ENCODE measurements around the gene HEATR5B. TPM values are rescaled to one million over a fixed set of nuclear protein-coding genes. Genes with fewer than 3 reads are reported as not detected.

The HEATR5B gene
- total RNA-seq, 1 experiment from 2014 or later, result 13.1 TPM

DNA sequence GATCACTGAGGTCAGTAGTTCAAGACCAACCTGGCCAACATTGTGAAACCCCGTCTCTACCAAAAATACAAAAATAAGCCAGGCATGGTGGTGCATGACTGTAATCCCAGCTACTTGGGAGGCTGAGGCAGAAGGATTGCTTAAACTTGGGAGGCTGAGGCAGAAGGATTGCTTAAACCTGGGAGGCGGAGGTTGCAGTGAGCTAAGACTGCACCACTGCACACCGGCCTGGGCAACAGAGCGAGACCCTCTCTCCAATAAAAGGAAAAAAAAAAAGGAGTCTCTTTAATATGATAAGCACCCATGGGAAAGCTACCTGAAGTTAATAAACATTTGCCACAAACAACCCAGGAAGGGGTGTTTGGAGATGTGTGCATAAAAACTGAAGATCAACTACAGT, 120.4 kb downstream of the HEATR5B start:
- intact Hi-C loops (cut with micrococcal nuclease; ENCODE audit: unreplicated experiment), result no loop called here
- no peak overlapping the region for H3K4me3 Mint-ChIP-seq (ENCODE audit: low read depth, unreplicated experiment)

DNA sequence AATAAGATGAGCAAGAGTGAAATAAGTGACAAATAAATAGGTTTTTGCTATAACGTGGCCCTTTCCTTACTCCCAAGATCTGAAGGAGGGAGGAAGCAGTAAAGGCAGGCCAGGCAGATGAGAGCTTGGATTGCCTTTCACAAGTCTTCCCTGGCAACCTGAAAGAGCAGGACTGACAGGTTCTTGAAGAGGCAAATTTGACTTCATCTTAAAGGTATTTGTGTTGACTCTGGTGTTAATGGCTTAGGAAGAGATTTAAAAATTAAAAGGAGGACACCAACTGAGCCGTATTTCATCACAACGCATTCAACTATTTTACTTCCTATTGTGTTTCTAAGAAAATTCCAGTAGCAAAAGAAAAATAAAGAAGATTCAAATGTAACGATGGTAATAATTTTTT, 121.1 kb downstream of the HEATR5B start:
- no peaks in the 10 kb centered on the region for H3K9me3 Mint-ChIP-seq (ENCODE audit: low read depth, unreplicated experiment)
- peak overlapping the region; percentile 76 for H3K27ac Mint-ChIP-seq (ENCODE audit: unreplicated experiment)
- H3K27me3 Mint-ChIP-seq (ENCODE audit: unreplicated experiment), result no peaks in the 10 kb centered on the region
- TF ChIP-seq, protein P1, sequence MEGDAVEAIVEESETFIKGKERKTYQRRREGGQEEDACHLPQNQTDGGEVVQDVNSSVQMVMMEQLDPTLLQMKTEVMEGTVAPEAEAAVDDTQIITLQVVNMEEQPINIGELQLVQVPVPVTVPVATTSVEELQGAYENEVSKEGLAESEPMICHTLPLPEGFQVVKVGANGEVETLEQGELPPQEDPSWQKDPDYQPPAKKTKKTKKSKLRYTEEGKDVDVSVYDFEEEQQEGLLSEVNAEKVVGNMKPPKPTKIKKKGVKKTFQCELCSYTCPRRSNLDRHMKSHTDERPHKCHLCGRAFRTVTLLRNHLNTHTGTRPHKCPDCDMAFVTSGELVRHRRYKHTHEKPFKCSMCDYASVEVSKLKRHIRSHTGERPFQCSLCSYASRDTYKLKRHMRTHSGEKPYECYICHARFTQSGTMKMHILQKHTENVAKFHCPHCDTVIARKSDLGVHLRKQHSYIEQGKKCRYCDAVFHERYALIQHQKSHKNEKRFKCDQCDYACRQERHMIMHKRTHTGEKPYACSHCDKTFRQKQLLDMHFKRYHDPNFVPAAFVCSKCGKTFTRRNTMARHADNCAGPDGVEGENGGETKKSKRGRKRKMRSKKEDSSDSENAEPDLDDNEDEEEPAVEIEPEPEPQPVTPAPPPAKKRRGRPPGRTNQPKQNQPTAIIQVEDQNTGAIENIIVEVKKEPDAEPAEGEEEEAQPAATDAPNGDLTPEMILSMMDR (IDR thresholded peaks at IDR 0.05; ENCODE audit: unreplicated experiment), result no peak
- CTCF ChIA-PET, result no interaction called here
- peaks cover 26% of the 10 kb centered on the region for H3K36me3 Mint-ChIP-seq (ENCODE audit: insufficient read depth, unreplicated experiment)
- intact Hi-C loops (cut with micrococcal nuclease; ENCODE audit: unreplicated experiment), result no loop called here
- BruUV-seq (replicated peaks), result no TSS peak
- no peak overlapping the region for H3K4me3 Mint-ChIP-seq (ENCODE audit: low read depth, unreplicated experiment)
- peak; percentile 35 for DNase-seq
- peaks cover 44% of the 10 kb centered on the region for H3K4me1 Mint-ChIP-seq (ENCODE audit: low read depth, unreplicated experiment)

More for the DNA sequence above, 120.4 kb downstream of the HEATR5B start:
- Mint-ChIP-seq H3K4me1 (ENCODE audit: low read depth, unreplicated experiment) (peaks cover 44% of the 10 kb centered on the region), H3K27ac (ENCODE audit: unreplicated experiment) (no peak overlapping the region), H3K27me3 (ENCODE audit: unreplicated experiment) (no peaks in the 10 kb centered on the region), H3K36me3 (ENCODE audit: insufficient read depth, unreplicated experiment) (peaks cover 26% of the 10 kb centered on the region), H3K9me3 (ENCODE audit: low read depth, unreplicated experiment) (no peaks in the 10 kb centered on the region)
- BruUV-seq (replicated peaks), result no TSS peak
- no peak for DNase-seq
- TF ChIP-seq, protein P1 (IDR thresholded peaks at IDR 0.05; ENCODE audit: unreplicated experiment), result no peak
- CTCF ChIA-PET, result no interaction called here

DNA sequence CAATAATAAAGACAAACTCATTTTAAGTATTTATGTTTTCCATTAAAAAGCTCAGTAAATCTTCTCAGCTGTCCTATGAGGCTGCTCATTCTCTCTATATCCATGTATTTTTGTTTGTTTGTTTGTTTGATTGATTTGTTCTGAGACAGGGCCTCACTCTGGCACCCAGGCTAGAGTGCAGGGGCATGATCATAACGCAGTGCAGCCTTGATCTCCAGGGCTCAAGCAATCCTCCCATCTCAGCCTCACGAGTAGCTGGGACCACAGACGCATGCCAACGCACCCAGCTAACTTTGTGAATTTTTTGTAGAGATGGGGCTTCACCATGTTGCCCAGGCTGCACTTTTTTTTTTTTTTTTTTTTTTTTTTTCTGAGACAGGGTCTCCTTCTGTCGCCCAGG, 123.4 kb downstream of the HEATR5B start:
- no peak overlapping the region for H3K4me3 Mint-ChIP-seq (ENCODE audit: low read depth, unreplicated experiment)
- no peak for DNase-seq
- intact Hi-C loops (cut with micrococcal nuclease; ENCODE audit: unreplicated experiment), result no loop called here
- H3K36me3 Mint-ChIP-seq (ENCODE audit: insufficient read depth, unreplicated experiment), result peaks cover 7% of the 10 kb centered on the region
- no peak overlapping the region for H3K27ac Mint-ChIP-seq (ENCODE audit: unreplicated experiment)
- TF ChIP-seq, protein P1 (IDR thresholded peaks at IDR 0.05; ENCODE audit: unreplicated experiment), result no peak
- no TSS peak for BruUV-seq (replicated peaks)
- peaks cover 35% of the 10 kb centered on the region for H3K4me1 Mint-ChIP-seq (ENCODE audit: low read depth, unreplicated experiment)
- H3K27me3 Mint-ChIP-seq (ENCODE audit: unreplicated experiment), result no peaks in the 10 kb centered on the region
- CTCF ChIA-PET, result no interaction called here
- H3K9me3 Mint-ChIP-seq (ENCODE audit: low read depth, unreplicated experiment), result no peaks in the 10 kb centered on the region

DNA sequence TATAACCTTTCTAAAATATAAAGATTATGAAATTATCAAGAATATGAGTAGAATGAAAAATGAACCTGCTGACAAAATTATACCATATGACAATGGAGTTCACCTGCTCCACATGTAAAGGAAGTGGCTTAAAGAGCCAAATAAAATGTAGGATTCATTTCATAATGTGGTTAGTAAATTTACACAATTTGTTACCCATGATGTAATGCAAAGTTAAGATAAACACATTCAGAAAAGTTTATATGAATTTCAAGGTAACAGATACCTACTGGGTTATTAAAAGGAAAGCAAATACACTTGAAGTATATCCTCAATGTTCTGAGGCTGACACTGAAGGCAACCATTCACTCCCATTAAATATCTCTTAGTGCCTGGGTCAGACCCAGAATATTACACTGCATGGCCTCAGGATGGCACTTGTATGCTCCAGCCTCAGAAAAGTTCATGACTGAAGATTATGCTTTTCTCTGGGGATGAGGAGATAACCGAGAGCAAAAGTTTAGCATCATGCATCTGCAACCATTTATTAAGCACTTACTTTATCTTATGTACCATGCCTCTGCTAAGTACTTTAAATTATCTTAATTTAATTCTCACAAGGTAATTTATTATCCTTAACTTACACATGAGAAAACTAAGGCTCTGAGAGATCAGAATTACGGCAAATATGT, 124.0 kb downstream of the HEATR5B start:
- CTCF ChIA-PET, result no interaction called here
- intact Hi-C loops (cut with micrococcal nuclease; ENCODE audit: unreplicated experiment), result no loop called here
- Mint-ChIP-seq H3K4me1 (ENCODE audit: low read depth, unreplicated experiment) (peaks cover 33% of the 10 kb centered on the region), H3K27ac (ENCODE audit: unreplicated experiment) (no peak overlapping the region), H3K36me3 (ENCODE audit: insufficient read depth, unreplicated experiment) (peaks cover under 1% of the 10 kb centered on the region), H3K9me3 (ENCODE audit: low read depth, unreplicated experiment) (no peaks in the 10 kb centered on the region), H3K4me3 (ENCODE audit: low read depth, unreplicated experiment) (no peak overlapping the region), H3K27me3 (ENCODE audit: unreplicated experiment) (no peaks in the 10 kb centered on the region)
- BruUV-seq (replicated peaks), result no TSS peak
- TF ChIP-seq, protein P1 (IDR thresholded peaks at IDR 0.05; ENCODE audit: unreplicated experiment), result no peak
- DNase-seq, result no peak

All from Calu3 (cell line).